K562 (cell line): ENCODE measurements around the gene CCDC127.

Experiments
- CREB1 ChIP-seq, 2 experiments: sonication (generic) in 1 of 2; formaldehyde crosslinking in 1 of 2; IDR thresholded peaks; 2 replicates each; pipeline versions ENCODE4 v1.6.1 to v1.8.0; 2012 to 2022; ENCODE audit warnings: inconsistent platforms in 1 of 2, mild to moderate bottlenecking in 1 of 2, missing genetic modification reagents in 1 of 2, moderate library complexity in 1 of 2
- EP400 ChIP-seq: fragments of 450-650 bp; IDR thresholded peaks from 2 replicates; pipeline ENCODE4 v1.6.1; 2017; ENCODE audit warnings: antibody characterized with exemption, mild to moderate bottlenecking, moderate library complexity
- FOXM1 ChIP-seq, 2 experiments: fragments of 450-650 bp in 1 of 2; sonication (generic) in 1 of 2; formaldehyde crosslinking in 1 of 2; IDR thresholded peaks; 2 replicates each; pipeline versions ENCODE4 v1.6.1 to v1.9.0; 2017 to 2022; ENCODE audit warnings: low read depth in 2 of 2, mild to moderate bottlenecking in 2 of 2, missing genetic modification reagents in 1 of 2, moderate library complexity in 1 of 2
- LCOR ChIP-seq: sonication (generic); formaldehyde crosslinking; IDR thresholded peaks from 2 replicates; pipeline ENCODE4 v1.8.0; 2022; ENCODE audit warnings: mild to moderate bottlenecking, missing genetic modification reagents
- NUFIP1 ChIP-seq: fragments of 450-650 bp; IDR thresholded peaks from 2 replicates; pipeline ENCODE4 v1.6.1; 2018; ENCODE audit not compliant: partially characterized antibody
- PHTF2 ChIP-seq: fragments of 250-450 bp; sonication (Bioruptor Pico); IDR thresholded peaks from 2 replicates; pipeline ENCODE4 v1.5.0; 2021; ENCODE audit warnings: mild to moderate bottlenecking
- SMC3 ChIP-seq: conservative IDR thresholded peaks from 2 replicates; pipeline ENCODE4 v1.6.1; 2011; ENCODE audit warnings: low read depth, low read length, improper control_type of control experiment; ENCODE audit not compliant: insufficient read depth
- YY1 ChIP-seq, 3 experiments: IDR thresholded peaks; 2 replicates each; pipeline ENCODE4 v1.6.1; 2011; ENCODE audit warnings: low read length in 2 of 3, mild to moderate bottlenecking in 2 of 3, moderate library complexity in 2 of 3, borderline replicate concordance in 1 of 3, control low read depth in 1 of 3, low read depth in 1 of 3; ENCODE audit not compliant: insufficient read depth in 3 of 3, insufficient replicate concordance in 2 of 3, control insufficient read depth in 1 of 3, insufficient read length in 1 of 3; ENCODE audit errors: extremely low read depth in 1 of 3
- ZNF217 ChIP-seq: sonication (generic); formaldehyde crosslinking; IDR thresholded peaks from 2 replicates; pipeline ENCODE4 v1.8.0; 2022; ENCODE audit warnings: mild to moderate bottlenecking, missing genetic modification reagents
- TF ChIP-seq, protein P1 (sequence below), 3 experiments: IDR thresholded peaks in 2 of 3; conservative IDR thresholded peaks in 1 of 3; 2 replicates each; pipeline ENCODE4 v1.5.1; 2011 to 2012; ENCODE audit warnings: low read length in 3 of 3, mild to moderate bottlenecking in 3 of 3, control low read depth in 2 of 3, improper control_type of control experiment in 1 of 3, inconsistent platforms in 1 of 3, low read depth in 1 of 3, mixed read lengths in 1 of 3, moderate library complexity in 1 of 3; ENCODE audit not compliant: insufficient read depth in 2 of 3
- TF ChIP-seq, protein P2 (sequence below): fragments of 450-650 bp; conservative IDR thresholded peaks from 2 replicates; pipeline ENCODE4 v1.6.1; 2016; ENCODE audit warnings: missing genetic modification characterization, low read depth, mild to moderate bottlenecking, missing compliant biosample characterization, moderate library complexity

DNA sequence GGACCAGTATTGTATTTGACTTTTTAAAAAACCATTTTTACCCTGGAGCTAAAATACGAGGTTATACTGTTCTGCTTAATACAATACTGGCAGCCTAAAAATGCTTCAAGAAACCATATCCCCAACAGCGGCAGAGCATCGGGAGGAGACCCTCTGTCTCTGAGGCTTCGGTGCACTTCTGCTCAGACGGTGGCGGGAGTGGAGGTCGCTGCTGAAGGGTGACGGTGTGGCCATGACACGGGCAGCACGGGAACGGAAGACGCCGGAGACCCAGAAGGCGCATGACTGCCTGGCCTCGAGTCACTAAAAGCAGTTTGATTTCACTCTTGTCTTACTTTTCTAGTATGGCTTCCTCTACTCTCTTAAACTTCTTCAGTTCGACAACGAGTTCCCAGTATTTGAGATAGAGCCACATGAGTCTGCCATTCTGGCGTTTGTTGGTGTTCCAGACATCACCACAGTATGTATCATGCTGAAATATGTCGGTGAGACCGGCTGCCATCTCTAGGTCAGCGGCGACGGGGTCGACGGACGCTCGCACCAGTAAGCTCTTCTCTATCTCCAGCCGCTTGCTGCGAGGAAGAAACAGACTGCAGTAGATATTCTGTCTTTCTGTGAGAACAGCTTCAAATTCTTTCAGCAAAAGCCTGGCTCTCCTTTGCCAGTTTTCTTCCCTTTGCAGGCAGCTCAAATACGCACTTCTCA, 12.8 kb downstream of the CCDC127 start:
- TF ChIP-seq, protein P1, sequence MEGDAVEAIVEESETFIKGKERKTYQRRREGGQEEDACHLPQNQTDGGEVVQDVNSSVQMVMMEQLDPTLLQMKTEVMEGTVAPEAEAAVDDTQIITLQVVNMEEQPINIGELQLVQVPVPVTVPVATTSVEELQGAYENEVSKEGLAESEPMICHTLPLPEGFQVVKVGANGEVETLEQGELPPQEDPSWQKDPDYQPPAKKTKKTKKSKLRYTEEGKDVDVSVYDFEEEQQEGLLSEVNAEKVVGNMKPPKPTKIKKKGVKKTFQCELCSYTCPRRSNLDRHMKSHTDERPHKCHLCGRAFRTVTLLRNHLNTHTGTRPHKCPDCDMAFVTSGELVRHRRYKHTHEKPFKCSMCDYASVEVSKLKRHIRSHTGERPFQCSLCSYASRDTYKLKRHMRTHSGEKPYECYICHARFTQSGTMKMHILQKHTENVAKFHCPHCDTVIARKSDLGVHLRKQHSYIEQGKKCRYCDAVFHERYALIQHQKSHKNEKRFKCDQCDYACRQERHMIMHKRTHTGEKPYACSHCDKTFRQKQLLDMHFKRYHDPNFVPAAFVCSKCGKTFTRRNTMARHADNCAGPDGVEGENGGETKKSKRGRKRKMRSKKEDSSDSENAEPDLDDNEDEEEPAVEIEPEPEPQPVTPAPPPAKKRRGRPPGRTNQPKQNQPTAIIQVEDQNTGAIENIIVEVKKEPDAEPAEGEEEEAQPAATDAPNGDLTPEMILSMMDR (IDR thresholded peaks at IDR 0.05 in 2 of 3, conservative IDR thresholded peaks at IDR 0.05 in 1 of 3; ENCODE audit: insufficient read depth in 2 of 3, low read depth in 1 of 3, low read length in 3 of 3), result no peak
- TF ChIP-seq CREB1 (IDR thresholded peaks at IDR 0.05) (no peak), CREB1 (CRISPR knock-in tag; IDR thresholded peaks at IDR 0.05) (no peak), EP400 (no peak), SMC3 (no peak), PHTF2 (no peak), NUFIP1 (no peak), FOXM1 (IDR thresholded peaks at IDR 0.05; ENCODE audit: low read depth) (no peak), FOXM1 (CRISPR knock-in tag; IDR thresholded peaks at IDR 0.05; ENCODE audit: low read depth) (no peak), YY1 (IDR thresholded peaks at IDR 0.05; ENCODE audit: borderline replicate concordance in 1 of 3, control insufficient read depth in 1 of 3, extremely low read depth in 1 of 3, insufficient read depth in 3 of 3, insufficient read length in 1 of 3, insufficient replicate concordance in 2 of 3, low read depth in 1 of 3, low read length in 2 of 3) (no peak), ZNF217 (CRISPR knock-in tag) (no peak), LCOR (CRISPR knock-in tag) (no peak)
- TF ChIP-seq, protein P2, sequence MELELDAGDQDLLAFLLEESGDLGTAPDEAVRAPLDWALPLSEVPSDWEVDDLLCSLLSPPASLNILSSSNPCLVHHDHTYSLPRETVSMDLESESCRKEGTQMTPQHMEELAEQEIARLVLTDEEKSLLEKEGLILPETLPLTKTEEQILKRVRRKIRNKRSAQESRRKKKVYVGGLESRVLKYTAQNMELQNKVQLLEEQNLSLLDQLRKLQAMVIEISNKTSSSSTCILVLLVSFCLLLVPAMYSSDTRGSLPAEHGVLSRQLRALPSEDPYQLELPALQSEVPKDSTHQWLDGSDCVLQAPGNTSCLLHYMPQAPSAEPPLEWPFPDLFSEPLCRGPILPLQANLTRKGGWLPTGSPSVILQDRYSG (tag), result no peak
